Stimulated activated CD4-positive, alpha-beta T cell treated with anti-CD3 and anti-CD28 coated beads, TNF-alpha, amount 100 ng/mL, for 24 hours (primary cell): ENCODE measurements around the gene ANXA2R.
A peak's percentile ranks its signal among the peaks of the same experiment; 100 is the strongest.
"Not testable (repeated sequence)": the region's sequence is repeated elsewhere in the genome, so short reads cannot be mapped to it uniquely, and the experiment has no call there.

ENCODE experiments used
- DNase-seq, 3 experiments: peaks; one replicate each; pipeline ENCODE4 v3.0.0-alpha.2; 2020; ENCODE audit warnings: low read depth in 3 of 3

The ANXA2R gene

DNA sequence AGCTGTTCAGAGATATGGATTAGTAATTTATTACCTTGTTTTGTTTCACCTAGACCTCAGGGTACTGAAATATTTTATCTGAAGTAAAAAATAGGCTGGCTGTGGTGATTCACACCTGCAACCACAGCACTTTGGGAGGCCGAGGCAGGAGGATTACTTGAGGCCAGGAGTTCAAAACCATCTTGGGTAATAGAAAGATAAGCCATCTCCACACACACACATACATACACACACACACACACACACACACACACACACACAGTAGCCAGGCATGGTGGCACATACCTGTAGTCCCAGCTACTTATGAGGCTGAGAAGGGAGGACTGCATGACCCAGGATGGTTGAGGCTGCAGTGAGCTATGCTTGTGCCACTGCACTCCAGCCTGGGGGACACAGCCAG is 3.7 kb downstream of the ANXA2R start:
- DNase-seq: no peak

DNA sequence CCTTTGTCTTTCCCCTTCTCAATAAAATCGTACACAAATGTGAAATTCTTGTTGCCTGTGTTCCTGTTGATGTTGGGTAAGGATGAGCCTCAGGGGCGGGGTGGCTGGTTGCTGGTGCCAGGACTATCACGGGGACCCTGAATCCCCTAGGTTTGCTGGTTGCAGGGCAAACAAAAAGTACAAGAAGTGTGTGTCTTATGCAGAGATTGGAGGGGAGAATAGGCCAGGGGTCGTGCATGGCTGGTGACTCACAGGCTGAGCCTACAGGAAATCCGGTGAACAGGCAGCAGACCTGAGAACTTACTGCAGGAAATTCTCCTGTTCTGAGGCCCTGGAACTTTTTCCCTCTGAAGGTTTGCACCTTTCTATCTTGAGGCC is 5.5 kb downstream of the ANXA2R start:
- no peak for DNase-seq

DNA sequence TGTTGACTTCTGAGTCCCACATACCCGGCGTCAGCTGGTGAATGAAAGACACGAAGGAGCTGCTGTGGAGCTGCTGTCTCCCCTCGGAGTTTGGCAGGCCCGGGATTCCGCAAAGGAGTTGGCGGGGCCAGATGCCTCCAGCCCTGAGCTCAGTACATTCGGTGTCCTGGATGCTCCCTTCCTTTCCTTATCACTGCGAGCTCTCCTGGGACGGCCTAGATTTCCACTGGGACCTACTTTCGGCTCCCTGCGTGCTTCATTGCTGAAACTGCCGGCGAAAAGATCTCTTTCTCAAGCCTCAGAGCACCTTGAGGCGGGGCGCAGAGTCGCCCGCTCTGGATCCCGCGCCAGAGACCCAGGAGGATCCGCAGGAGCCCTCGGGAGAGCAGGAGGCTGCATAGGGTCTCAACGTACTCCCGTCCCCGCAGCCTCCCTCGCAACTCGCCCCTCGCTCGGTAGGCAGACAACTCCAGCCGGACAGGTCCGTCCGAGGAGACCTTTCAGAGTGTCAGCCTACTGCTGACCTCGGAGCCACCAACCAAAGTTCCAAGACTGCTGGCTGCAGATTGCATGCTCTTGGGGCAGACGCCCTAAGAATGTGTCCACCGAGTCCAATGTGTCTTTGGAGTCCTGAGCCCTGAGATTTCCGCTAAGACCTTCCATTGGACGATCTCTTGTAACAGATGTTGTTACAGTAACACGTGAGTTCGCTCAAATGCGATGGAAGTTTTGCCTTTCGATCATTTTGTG is 6.1 kb downstream of the ANXA2R start:
- DNase-seq: no peak

- DNase-seq: no peak
Observed at GRCh38 chr5:43027054-43027785, 12.9 kb downstream of the ANXA2R start.

- DNase-seq: not testable (repeated sequence)
Observed at GRCh38 chr5:43025184-43025950, 14.8 kb downstream of the ANXA2R start.

- no peak for DNase-seq
Observed at GRCh38 chr5:43024217-43024616, 15.9 kb downstream of the ANXA2R start.

DNA sequence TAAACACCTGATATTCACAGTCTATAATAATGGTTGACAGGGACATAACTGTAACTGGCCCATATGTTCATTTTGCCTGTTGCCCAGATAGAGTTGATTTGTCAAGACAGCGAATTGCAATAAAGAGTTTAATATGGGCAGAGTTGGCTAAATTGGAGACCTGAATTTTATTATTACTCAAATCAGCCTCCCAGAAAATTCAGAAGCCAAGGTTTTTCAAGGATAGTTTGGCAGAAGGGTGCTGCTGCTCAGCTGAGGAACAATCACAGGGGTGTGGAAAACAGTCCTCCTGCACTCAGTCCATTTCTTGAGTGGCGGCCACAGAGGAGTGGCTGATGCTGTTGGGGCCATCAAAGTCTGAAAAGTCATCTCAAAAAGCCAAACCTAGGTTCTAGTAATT is 19.0 kb downstream of the ANXA2R start:
- no peak for DNase-seq

DNA sequence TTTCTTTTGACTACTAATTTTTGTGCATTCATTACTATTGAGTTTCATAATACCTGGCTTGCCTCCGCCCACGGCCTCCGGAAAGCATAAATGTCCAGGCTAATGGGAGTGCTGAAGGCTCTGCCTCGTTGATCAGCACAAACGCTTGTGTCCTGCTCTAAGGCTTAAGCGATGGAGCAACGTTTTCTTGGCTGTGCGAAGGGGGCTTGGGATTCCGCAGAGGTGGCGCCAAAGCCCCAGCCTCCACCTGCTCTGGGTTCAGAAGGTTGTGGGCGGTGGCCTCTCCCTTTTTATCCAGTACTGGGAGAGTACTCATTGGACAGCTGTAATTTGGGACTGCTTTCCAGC is 19.7 kb downstream of the ANXA2R start:
- DNase-seq: peak in 1 of 3 experiments; percentile 26

- DNase-seq: peak; percentile 57 to 76 (median 72)
Observed at GRCh38 chr5:43019614-43020398, 20.3 kb downstream of the ANXA2R start.

- no peak for DNase-seq
Observed at GRCh38 chr5:43019291-43019613, 20.9 kb downstream of the ANXA2R start.

DNA sequence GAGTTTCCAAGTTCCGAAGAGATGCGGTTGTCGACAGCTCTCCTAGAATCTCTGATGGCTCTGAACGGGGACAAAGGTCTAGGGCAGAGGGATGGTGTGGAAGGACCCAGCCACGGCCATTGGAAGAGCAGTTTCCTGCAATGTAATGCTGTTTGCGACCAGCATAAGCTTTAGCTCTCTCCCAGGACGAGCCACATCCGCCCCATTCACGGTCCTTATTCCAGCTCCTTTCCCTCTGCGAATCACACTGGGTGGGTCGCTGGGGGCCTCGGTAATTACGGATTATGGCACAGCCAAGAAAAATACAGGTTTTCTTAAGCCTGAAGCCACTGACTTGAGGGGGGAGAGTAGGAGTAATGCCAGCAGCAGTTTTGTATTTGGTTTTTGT is 22.7 kb downstream of the ANXA2R start:
- peak in 1 of 3 experiments; percentile 25 for DNase-seq

DNA sequence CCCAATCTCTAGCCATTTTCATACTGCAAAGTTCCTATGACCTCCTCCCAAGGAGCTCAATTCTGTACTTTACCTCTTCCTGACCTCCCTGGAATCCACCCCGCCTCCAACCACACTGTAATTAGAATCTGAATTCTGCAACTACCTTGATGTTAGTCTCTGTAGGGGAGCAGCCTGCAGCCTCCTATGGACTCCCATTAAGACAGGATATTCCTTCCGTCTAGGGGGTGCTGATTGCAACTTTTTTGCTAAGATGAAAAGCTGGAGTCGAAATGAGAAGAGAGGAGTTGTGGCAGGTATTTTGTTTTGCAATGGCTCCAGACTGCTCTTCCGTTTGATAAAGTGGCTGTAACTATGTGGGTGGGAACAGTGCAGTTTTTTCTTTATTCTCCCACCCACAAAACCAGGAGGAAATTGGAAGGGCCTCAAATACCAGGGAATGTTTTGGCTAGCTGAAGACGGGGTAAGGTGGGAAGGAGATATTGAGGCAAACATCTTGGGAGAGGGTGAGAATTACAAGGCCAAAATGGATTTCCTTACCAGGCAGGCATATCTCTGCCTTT is 23.8 kb downstream of the ANXA2R start:
- no peak for DNase-seq

DNA sequence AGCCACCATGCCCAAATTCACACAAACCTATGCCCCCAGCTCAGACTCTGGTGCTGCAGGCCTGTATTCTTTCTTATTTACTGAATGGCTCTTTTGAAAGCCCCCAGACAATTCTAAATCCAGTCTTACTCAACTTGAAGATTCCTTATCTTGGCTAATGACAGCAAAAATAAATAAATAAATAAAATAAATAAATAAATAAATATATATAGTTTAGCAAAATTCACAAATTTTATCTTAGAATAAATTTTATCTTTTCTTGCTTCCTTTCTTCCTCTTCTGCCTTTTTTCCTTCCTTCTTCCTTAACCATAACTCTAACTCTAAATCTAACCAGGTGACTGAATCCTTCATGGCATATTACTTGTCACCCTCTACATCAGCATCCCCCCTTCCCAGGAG is 25.6 kb downstream of the ANXA2R start:
- DNase-seq: no peak

DNA sequence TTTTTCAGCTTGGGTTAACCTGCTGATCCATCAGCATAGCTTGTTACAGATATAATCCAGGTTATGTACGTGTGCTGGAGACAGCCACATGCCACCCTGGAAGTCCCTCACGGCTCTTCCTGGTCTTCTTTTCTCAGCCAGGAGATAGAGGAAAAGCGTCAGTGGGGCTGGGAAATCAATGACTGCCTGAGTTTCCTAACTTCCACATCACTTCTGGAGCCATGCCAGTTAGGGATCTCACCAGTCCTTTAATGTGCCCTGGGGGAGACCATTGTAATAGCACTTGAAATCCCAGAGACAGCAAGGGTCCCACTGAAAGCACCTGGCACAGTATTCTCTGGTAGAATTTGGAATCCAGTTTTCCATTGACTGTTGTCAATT is 29.2 kb downstream of the ANXA2R start:
- DNase-seq: no peak

DNA sequence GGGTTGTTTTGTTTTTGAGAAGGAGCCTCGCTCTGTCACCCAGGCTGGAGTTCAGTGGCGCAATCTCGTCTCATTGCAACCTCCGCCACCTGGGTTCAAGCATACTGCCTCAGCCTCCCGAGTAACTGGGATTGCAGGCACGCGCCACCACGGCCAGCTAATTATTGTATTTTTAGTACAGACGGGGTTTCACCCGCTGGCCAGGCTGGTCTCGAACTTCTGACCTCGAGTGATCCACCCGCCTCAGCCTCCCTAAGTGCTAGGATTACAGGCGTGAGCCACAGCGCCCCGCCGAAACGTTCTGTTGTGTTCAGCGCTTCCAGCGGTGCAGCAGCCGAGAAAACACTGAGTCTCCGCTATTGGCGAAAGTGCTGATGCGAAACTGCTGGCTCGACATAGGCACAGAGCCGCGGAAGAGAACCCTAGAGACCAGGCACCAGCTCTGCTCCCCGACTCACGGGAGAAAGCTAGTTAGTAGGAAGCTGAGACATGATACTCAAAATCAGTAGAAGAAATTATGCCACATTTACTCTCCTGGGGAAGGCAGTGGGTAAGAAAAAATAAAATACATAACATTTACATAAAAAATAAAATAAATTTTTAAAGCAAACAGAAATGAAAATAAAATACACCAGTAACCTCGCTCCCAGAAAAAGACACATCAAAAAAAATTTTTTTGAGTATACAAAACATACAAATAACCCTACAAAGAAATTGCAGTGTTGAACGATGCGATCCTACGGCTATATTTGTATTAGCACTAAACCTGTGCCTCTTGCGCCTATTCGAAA is 31.6 kb downstream of the ANXA2R start:
- DNase-seq: peak; percentile 79 to 90 (median 84)

GRCh38 chr5:43007911-43008362 is 32.2 kb downstream of the ANXA2R start:
- peak in 2 of 3 experiments; percentile 63 to 77 for DNase-seq

GRCh38 chr5:43007246-43007910 is 32.7 kb downstream of the ANXA2R start:
- peak in 2 of 3 experiments; percentile 57 to 69 for DNase-seq

- no peak for DNase-seq
Observed at GRCh38 chr5:43006424-43007202, 33.5 kb downstream of the ANXA2R start.

DNA sequence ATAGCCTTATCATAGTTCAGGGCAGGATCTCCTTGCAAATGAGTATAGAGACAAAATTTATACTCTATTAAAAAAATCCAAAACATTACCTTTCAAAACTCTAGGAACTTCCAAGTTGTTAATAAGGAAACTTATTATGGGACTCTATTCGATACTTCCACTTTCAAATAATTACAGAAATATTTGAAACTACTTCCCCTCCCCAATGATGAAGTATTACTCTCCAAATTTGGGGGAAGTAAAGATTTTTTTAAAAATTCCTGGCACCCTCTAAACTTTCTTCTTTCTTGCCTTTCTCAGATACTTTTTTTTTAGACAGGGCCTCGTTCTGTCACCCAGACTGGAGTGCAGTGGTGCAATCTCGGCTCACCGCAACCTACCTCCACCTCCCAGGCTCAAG is 35.1 kb downstream of the ANXA2R start:
- no peak for DNase-seq
